Measurements from ENCODE around the gene GCGR.
A peak's percentile ranks its signal among the peaks of the same experiment; 100 is the strongest.

The GCGR gene

DNA sequence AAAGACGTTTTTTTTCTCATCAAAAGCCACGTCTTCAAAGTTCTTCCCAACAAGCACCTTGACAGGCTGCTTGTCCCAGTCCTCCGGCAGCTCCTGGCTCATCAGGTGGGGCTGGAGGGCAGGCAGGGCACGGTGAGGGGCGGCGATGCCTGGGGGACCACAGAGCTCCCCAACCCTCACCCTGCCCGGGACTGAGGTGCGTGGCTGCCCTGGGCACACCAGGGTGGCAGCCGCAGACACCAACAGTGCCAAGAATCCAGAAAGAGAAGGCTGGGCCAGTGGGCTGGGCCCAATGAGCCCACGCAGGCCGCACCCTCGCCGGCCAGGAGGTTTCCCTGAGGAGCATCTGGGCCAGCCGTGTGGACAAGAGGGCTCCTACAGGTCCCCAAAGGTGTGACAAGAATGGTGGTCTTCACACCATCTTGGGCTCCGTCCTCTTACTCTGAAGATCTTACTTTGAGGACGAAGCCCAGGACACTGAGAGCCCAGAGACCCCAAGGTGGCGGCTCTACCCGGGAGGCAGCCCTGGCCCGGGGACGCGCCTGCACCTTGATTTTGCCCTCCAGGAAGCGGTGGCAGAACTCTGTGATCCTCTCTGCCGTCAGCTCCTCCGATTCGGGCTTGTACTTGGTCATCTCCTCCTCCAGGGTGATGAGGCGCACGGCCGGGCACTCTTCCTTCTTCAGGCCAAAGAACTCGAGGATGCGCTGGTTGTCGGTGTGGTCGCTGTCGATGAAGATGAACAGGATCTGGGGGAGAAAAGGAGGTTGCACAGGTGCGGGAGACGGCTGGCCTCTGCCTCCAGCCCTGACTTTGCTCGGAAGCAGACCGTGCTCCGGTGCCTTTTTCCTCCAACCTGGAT is 42.2 kb downstream of the GCGR start:
- DNase-seq (ENCODE audit: low read depth in 1 of 2, low spot score in 1 of 2): no peak

- no peak for DNase-seq (ENCODE audit: low read depth in 1 of 2, low spot score in 1 of 2)
Observed at GRCh38 chr17:81846743-81847689, 43.1 kb downstream of the GCGR start.

DNA sequence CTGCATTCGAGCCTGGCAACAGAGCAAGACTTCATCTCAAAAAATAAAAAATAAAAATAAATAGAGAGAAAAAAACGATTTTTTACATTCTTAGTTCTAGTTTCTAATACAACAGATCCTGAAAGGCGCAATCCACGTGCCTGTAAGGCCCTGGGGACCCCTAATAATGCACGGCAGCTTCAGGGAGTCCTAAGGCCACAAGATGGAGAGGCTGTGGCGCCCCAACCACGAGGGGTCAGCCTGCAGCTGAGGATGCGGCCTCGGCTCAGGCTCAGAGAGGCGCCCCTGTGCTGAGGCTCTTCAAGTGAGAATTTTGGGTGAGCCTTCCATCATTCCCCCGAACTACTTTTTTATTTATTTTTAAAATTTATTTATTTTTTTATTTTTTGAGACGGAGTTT is 45.5 kb downstream of the GCGR start:
- no peak for DNase-seq (ENCODE audit: low read depth in 1 of 2, low spot score in 1 of 2)

DNA sequence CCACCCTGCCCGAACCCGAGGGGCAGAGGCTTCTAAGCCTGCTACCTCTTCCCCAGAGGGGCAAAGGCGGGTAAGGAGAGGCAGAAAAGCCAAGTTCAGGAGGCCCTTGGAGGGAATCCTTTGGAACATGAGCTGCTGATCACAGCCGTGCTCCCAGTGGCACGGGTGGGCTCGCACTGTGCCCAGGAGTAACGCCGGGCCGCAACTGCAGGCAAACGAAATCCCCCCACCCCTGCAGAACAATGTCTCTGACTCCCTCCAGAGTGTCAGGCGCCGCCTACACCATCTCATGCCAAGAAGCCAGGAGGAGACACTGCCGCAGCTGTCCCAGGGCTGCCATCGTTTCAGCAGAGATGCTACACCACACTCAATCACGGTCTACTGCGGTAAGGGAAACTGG is 47.5 kb downstream of the GCGR start:
- DNase-seq (ENCODE audit: low read depth in 1 of 2, low spot score in 1 of 2): no peak

DNA sequence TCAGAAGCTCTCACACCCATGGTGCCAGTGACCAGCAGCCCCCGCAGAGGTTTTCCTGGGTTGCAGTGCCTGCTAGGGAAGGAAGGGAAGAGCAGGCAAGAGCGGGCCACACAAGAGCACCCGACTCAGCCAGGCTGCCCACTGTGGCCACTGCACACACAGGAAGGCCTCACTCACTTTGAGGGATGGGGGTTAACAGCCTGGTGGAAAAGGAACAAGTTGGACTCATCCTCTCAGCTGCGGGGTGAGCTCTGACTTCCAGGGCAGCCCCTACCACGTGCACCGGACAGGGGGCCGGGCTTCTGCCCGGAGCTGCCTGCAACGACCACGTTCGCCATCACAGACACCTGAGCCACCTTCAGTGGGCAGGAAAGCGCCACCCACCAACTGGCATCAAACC is 48.3 kb downstream of the GCGR start:
- no peak for DNase-seq (ENCODE audit: low read depth in 1 of 2, low spot score in 1 of 2)

- DNase-seq (ENCODE audit: low read depth in 1 of 2, low spot score in 1 of 2): no peak
Observed at GRCh38 chr17:81854974-81855774, 51.2 kb downstream of the GCGR start.

DNA sequence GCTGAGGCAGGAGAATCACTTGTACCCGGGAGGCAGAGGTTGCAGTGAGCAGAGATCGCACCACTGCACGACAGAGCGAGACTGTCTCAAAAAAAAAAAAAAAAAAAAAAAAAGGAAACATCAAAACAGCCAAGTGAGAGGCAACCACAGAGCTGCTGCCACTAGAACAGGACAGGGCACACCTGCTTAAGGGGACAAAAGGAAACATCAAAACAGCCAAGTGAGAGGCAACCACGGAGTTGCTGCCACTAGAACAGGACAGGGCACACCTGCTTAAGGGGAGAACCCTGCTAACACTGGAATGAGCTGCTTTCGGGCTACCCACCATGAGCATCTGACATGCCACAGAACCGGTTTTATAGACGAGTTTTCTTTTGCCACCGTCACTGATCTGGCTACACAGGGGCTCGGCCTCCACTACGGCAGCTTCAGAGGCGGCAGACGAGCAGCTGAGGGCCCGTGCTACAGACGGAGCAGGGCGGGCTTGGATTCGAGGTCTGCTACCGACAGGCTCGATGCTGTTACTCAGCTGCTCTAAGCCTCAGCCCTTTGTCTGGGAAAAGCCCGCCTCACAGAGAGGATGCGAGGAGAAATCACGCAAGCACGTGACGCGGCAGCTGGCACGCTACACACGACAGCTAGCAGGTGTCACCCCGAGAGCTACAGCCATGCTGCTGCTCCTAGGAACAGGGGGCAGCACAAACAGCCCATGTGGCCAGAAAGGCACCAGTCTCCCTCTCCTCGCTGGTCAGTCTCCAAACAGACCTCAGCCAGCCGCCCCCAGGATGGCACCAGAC is 54.4 kb downstream of the GCGR start:
- no peak for DNase-seq (ENCODE audit: low read depth in 1 of 2, low spot score in 1 of 2)

DNA sequence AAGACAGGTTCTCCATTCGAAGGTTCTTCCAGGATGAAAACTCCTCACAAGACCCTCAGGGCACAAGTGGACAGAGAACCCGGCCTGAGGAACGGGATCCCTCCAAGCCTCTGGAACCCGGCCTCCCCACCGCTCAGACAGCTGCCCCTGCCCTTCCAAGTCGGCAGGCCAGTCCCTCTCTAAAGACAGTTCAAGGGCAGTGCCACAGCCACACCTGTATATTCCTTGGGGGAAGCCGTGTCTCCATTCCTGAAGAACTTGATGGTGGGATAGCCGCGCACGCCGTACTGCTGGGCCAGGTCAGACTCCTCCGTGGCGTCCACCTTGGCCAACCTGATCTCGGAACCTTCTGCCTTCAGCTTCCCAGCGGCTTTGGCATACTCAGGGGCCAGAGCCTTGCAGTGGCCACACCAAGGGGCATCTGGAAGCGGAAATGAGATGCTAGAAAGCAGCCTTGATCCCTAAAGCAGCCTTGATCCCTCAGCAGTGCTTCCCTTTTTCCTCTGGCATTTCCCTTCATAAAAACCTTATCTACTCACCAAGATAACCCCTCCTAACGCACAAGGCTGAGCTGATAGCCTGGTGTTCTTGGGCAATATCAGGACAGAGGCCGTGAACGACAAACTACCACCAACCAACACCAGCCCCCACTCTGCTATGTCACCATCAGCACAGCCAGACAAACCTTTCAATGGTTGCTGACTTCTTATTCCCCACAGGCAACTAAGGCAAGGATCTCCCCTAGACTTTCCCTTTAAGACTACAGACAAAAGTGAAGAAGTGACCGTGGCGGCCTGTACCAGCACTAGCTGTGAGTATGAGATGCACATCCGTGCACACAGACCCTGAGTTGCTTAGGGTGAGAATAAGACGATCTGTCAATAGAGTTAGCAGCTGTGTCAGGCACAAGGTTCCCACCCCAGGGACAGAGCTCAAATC is 55.3 kb downstream of the GCGR start:
- DNase-seq (ENCODE audit: low read depth in 1 of 2, low spot score in 1 of 2): no peak

GRCh38 chr17:81859906-81860755 is 56.2 kb downstream of the GCGR start, which contains the start of gene P4HB:
P4HB (minus strand) TSS chr17:81860535; CDS start chr17:81860471, 64 bp downstream.
- DNase-seq (ENCODE audit: low read depth in 1 of 2, low spot score in 1 of 2): no peak

GRCh38 chr17:81860756-81861568 is 57.0 kb downstream of the GCGR start:
- peak; percentile 97 to 99 for DNase-seq (ENCODE audit: low read depth in 1 of 2, low spot score in 1 of 2)

- no peak for DNase-seq (ENCODE audit: low read depth in 1 of 2, low spot score in 1 of 2)
Observed at GRCh38 chr17:81863123-81863675, 59.2 kb downstream of the GCGR start.
